ENCODE results near the gene PDGFD. TPM values are rescaled to one million over a fixed set of nuclear protein-coding genes. Genes with fewer than 3 reads are reported as not detected.

Gene PDGFD
- total RNA-seq, 1 experiment from 2014 or later, result 1.7 TPM

- H3T11ph ChIP-seq (ENCODE audit: low read length), result no peak overlapping the region
- H3K79me2 ChIP-seq (ENCODE audit: insufficient read depth, low read length), result no peaks in the 10 kb centered on the region
- H4K8ac ChIP-seq (replicated peaks; ENCODE audit: insufficient read length, low read depth, low read length), result no peak overlapping the region
- DNase-seq, result no peak
- no peak overlapping the region for H4K91ac ChIP-seq (ENCODE audit: insufficient read length, low read depth, low read length)
- H3K14ac ChIP-seq (ENCODE audit: insufficient read depth, low read length), result no peak overlapping the region
- no peak overlapping the region for H2AK5ac ChIP-seq (ENCODE audit: insufficient read length, low read length)
- H4K5ac ChIP-seq (ENCODE audit: insufficient read length, low read depth, low read length), result no peak overlapping the region
- no peaks in the 10 kb centered on the region for H3K4me1 ChIP-seq (ENCODE audit: insufficient read depth, low read length)
- no peaks in the 10 kb centered on the region for H3K79me1 ChIP-seq (ENCODE audit: insufficient read depth, low read depth, low read length, poor library complexity, severe bottlenecking)
- H3K27ac ChIP-seq (ENCODE audit: insufficient read length, low read depth, low read length), result no peak overlapping the region
- H3K56ac ChIP-seq (ENCODE audit: insufficient read length, low read depth, low read length), result no peak overlapping the region
- Mint-ChIP-seq H3K4me1 (peaks cover 0 to 2% of the 10 kb centered on the region in 2 experiments; a peak in 1 of 4 replicates), H3K4me3 (no peak overlapping the region), H3K27ac (no peak overlapping the region), H3K27me3 (ENCODE audit: low read depth) (no peaks in the 10 kb centered on the region), H3K9me3 (peaks cover 2% of the 10 kb centered on the region in 2 experiments; a peak in 4 of 5 replicates), H3K36me3 (ENCODE audit: insufficient read depth in 1 of 3, low read depth in 3 of 3) (peaks cover 0 to under 1% (median 0%) of the 10 kb centered on the region in 3 experiments; a peak in 1 of 7 replicates)
- H2BK12ac ChIP-seq (ENCODE audit: insufficient read length, low read depth, low read length), result no peak overlapping the region
- no peak overlapping the region for H2BK15ac ChIP-seq (ENCODE audit: low read depth, low read length)
- H3K18ac ChIP-seq (ENCODE audit: insufficient read length, low read depth, low read length), result no peak overlapping the region
- H4K20me1 ChIP-seq (ENCODE audit: control insufficient read depth, insufficient read depth, insufficient read length), result no peaks in the 10 kb centered on the region
- no peak overlapping the region for H3K4ac ChIP-seq (ENCODE audit: low read depth, low read length)
- H2BK120ac ChIP-seq (ENCODE audit: low read depth, low read length, poor library complexity, severe bottlenecking), result no peak overlapping the region
- WGBS (ENCODE audit: extremely low coverage, insufficient read length, low lambda C conversion rate), result no CpG with 5 or more reads among the region's 2 CpGs
- H3K23me2 ChIP-seq (ENCODE audit: insufficient read length, low read depth, low read length, poor library complexity, severe bottlenecking), result no peaks in the 10 kb centered on the region
- no peak overlapping the region for H2AFZ ChIP-seq (ENCODE audit: low read length)
- no peak overlapping the region for H2BK5ac ChIP-seq (ENCODE audit: insufficient read length, low read length)
- no peaks in the 10 kb centered on the region for H3K27me3 ChIP-seq (ENCODE audit: insufficient read depth, low read length)
- no peak overlapping the region for H3K4me2 ChIP-seq (ENCODE audit: insufficient read depth, insufficient read length, low read length)
- H3K9ac ChIP-seq (ENCODE audit: extremely low read depth, insufficient read length, low read length), result no peak overlapping the region
- H2BK20ac ChIP-seq (ENCODE audit: low read depth, low read length, poor library complexity, severe bottlenecking), result no peak overlapping the region
- TF ChIP-seq CTCF (conservative IDR thresholded peaks at IDR 0.05), result no peak
- H3K9me3 ChIP-seq (ENCODE audit: control insufficient read depth, low read depth, low read length), result no peaks in the 10 kb centered on the region
- H3K23ac ChIP-seq (ENCODE audit: insufficient read length, low read depth, low read length), result no peak overlapping the region
These were observed 34.6 kb upstream of the PDGFD start for GRCh38 chr11:104198576-104198975.
